Activated CD8-positive, alpha-beta T cell treated with anti-CD3 and anti-CD28 coated beads for 36 hours (primary cell): ENCODE results near the gene KCNAB1. TPM values are rescaled to one million over a fixed set of nuclear protein-coding genes. Genes with fewer than 3 reads are reported as not detected.

Source experiments
- ATAC-seq: fragments of 200-7000 bp; cut with Tn5 transposase; one replicate; pipeline ENCODE4 v1.10.0; 2021; ENCODE audit warnings: mild to moderate bottlenecking, moderate library complexity
- CTCF ChIA-PET: fragments of 350-600 bp; sonication (Branson Sonifier 250); formaldehyde crosslinking; loops from one replicate; lab custom pipeline; 2021; ENCODE audit warnings: antibody characterized with exemption; lab: Charles Lee
- POLR2A ChIA-PET: fragments of 350-600 bp; sonication (Branson Sonifier 250); formaldehyde crosslinking; loops from one replicate; lab custom pipeline; 2021; ENCODE audit warnings: antibody characterized with exemption; lab: Charles Lee
- DNase-seq: peaks from one replicate; pipeline ENCODE4 v3.0.0-alpha.2; 2020
- H3K27ac Mint-ChIP-seq: one replicate; pipeline ENCODE4 v1.8.0; 2021; ENCODE audit warnings: mild to moderate bottlenecking, mixed read lengths
- H3K27me3 Mint-ChIP-seq: one replicate; pipeline ENCODE4 v1.8.0; 2021; ENCODE audit warnings: mixed read lengths
- H3K36me3 Mint-ChIP-seq: one replicate; pipeline ENCODE4 v1.8.0; 2021; ENCODE audit warnings: low read depth, mixed read lengths
- H3K4me1 Mint-ChIP-seq: one replicate; pipeline ENCODE4 v1.8.0; 2021; ENCODE audit warnings: low read depth, mixed read lengths
- H3K4me3 Mint-ChIP-seq: one replicate; pipeline ENCODE4 v1.8.0; 2021; ENCODE audit warnings: mild to moderate bottlenecking, moderate library complexity, mixed read lengths
- H3K9me3 Mint-ChIP-seq: one replicate; pipeline ENCODE4 v1.8.0; 2021; ENCODE audit warnings: mixed read lengths
- CTCF ChIP-seq: fragments of 200-600 bp; IDR thresholded peaks from one replicate; pipeline ENCODE4 v1.8.0; 2022; ENCODE audit warnings: antibody characterized with exemption, mild to moderate bottlenecking
- intact Hi-C: fragments of 100-400 bp; cut with micrococcal nuclease; formaldehyde crosslinking; loops from one replicate; pipeline ENCODE4 v1.10.0; 2022
- total RNA-seq, 2 experiments: library from RNA; stranded (reverse); gene quantifications; one replicate each; pipeline ENCODE4 v1.2.3, GENCODE V29; 2021

Gene KCNAB1
- total RNA-seq, 2 experiments from 2014 or later, result not detected

DNA sequence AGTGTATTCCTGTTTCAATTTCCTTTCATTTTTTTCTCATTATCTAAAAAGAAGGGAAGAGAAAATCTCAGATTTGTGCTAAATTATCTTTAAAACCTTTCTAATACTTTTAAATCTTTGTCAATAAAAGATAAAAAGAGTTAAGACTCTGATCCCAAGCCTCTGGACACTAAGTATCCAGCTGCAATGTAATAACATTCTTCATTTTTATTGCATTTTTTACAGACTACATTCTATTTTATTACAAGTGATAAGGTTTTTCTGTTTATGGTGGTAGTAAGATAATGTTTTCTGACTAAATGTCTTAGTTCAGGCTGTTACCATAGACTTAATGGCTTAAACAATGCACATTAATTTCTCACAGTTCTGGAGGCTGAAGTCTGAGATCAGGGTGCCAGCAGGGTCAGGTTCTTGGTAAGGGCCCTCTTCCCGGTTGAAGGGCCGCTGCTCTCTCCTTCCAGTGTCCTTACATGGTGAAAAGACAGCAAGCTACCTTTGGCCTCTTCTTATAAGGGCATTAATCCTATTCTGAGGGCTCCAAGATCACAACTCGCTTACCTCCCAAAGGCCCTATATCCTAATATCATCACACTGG lies 19.7 kb downstream of the KCNAB1 start:
- intact Hi-C loops, result no loop called here
- CTCF ChIA-PET, result interaction anchor here (1.0 kb wide), 1 partner anchor 10 kb away, joined by 3 read pairs; no protein-coding TSS in a partner anchor
- no peaks in the 10 kb centered on the region for H3K9me3 Mint-ChIP-seq
- no peak overlapping the region for H3K4me3 Mint-ChIP-seq
- POLR2A ChIA-PET, result no interaction called here
- no peak for TF ChIP-seq CTCF
- DNase-seq (no peak), ATAC-seq (no peak)
- no peak overlapping the region for H3K27ac Mint-ChIP-seq
- peaks cover 43% of the 10 kb centered on the region for H3K27me3 Mint-ChIP-seq
- peaks cover 6% of the 10 kb centered on the region for H3K4me1 Mint-ChIP-seq
- H3K36me3 Mint-ChIP-seq, result no peaks in the 10 kb centered on the region

- no peak overlapping the region for H3K4me3 Mint-ChIP-seq
- H3K27ac Mint-ChIP-seq, result no peak overlapping the region
- ChIA-PET POLR2A (interaction anchor here (0.5 kb wide), 1 partner anchor 336 kb away, joined by 3 read pairs; no protein-coding TSS in a partner anchor), CTCF (interaction anchor here (0.7 to 3.9 kb wide), 4 partner anchors 9 to 367 kb away, joined by 3 to 15 read pairs (median 4); no protein-coding TSS in a partner anchor)
- ATAC-seq (no peak), DNase-seq (no peak)
- H3K27me3 Mint-ChIP-seq, result peaks cover 36% of the 10 kb centered on the region
- H3K36me3 Mint-ChIP-seq, result no peaks in the 10 kb centered on the region
- TF ChIP-seq CTCF, result no peak
- no peaks in the 10 kb centered on the region for H3K4me1 Mint-ChIP-seq
- intact Hi-C loops, result no loop called here
- no peaks in the 10 kb centered on the region for H3K9me3 Mint-ChIP-seq
Observed at GRCh38 chr3:156142702-156143101, 22.3 kb downstream of the KCNAB1 start.

- H3K9me3 Mint-ChIP-seq, result no peaks in the 10 kb centered on the region
- TF ChIP-seq CTCF, result no peak
- ATAC-seq (no peak), DNase-seq (no peak)
- ChIA-PET CTCF (interaction anchor here (0.7 to 3.9 kb wide), 4 partner anchors 9 to 367 kb away, joined by 3 to 15 read pairs (median 4); no protein-coding TSS in a partner anchor), POLR2A (interaction anchor here (0.5 kb wide), 1 partner anchor 336 kb away, joined by 3 read pairs; no protein-coding TSS in a partner anchor)
- intact Hi-C loops, result no loop called here
- no peak overlapping the region for H3K27ac Mint-ChIP-seq
- H3K36me3 Mint-ChIP-seq, result no peaks in the 10 kb centered on the region
- H3K27me3 Mint-ChIP-seq, result peaks cover 33% of the 10 kb centered on the region
- H3K4me1 Mint-ChIP-seq, result no peaks in the 10 kb centered on the region
- H3K4me3 Mint-ChIP-seq, result no peak overlapping the region
Observed at GRCh38 chr3:156143136-156143535, 22.8 kb downstream of the KCNAB1 start.

- no peak for DNase-seq
- CTCF ChIA-PET, result interaction anchor here (1.0 to 3.9 kb wide), 2 partner anchors 8 to 18 kb away, joined by 3 to 15 read pairs; no protein-coding TSS in a partner anchor
- Mint-ChIP-seq H3K4me1 (no peaks in the 10 kb centered on the region), H3K27ac (no peak overlapping the region), H3K27me3 (peaks cover 30% of the 10 kb centered on the region), H3K4me3 (no peak overlapping the region), H3K9me3 (no peaks in the 10 kb centered on the region), H3K36me3 (no peaks in the 10 kb centered on the region)
- no peak for TF ChIP-seq CTCF
- intact Hi-C loops, result no loop called here
- POLR2A ChIA-PET, result no interaction called here
- ATAC-seq, result no peak
Observed at GRCh38 chr3:156144060-156144459, 23.7 kb downstream of the KCNAB1 start.

DNA sequence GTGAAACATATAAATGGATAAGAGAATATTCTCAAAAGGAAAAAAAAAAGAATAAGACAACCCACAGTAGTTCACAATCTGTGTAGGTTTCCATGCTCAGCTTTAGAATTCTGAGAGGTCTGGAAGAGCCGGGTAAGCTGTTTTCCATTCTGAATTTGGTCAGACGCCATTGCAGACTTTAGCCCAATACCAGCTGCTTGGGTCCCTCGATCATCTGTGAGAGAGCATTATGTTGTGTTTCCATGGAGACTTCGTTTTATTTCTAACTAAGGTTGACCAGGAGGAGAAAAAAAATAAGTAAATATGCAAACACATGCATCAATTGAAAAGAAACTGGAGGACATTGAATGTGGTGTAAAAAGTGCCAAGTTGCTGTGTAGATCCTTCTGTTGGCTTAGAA lies 25.5 kb downstream of the KCNAB1 start:
- ChIA-PET CTCF (interaction anchor here (1.3 to 1.4 kb wide), 2 partner anchors 14 to 17 kb away, joined by 3 read pairs; no protein-coding TSS in a partner anchor), POLR2A (no interaction called here)
- Mint-ChIP-seq H3K36me3 (no peaks in the 10 kb centered on the region), H3K9me3 (no peaks in the 10 kb centered on the region), H3K27me3 (peaks cover 25% of the 10 kb centered on the region), H3K4me1 (peaks cover 7% of the 10 kb centered on the region), H3K4me3 (no peak overlapping the region), H3K27ac (no peak overlapping the region)
- ATAC-seq (no peak), DNase-seq (no peak)
- intact Hi-C loops, result no loop called here
- TF ChIP-seq CTCF, result no peak
